H9 (cell line): ENCODE results near the gene KLF14. TPM values are rescaled to one million over a fixed set of nuclear protein-coding genes. Genes with fewer than 3 reads are reported as not detected.

Source experiments
- DNase-seq: peaks from one replicate; pipeline ENCODE4 v3.0.0-alpha.2; 2017
- H2AFZ ChIP-seq: one replicate; pipeline ENCODE4 v1.6.1; 2013; ENCODE audit warnings: mild to moderate bottlenecking, low read length, control low read depth, moderate library complexity
- H2AK5ac ChIP-seq: 2 replicates; pipeline ENCODE4 v1.6.1; 2013; ENCODE audit warnings: low read length, control low read depth, mixed read lengths; ENCODE audit not compliant: insufficient read length
- H2BK120ac ChIP-seq: one replicate; pipeline ENCODE4 v1.6.1; 2013; ENCODE audit warnings: low read depth, mild to moderate bottlenecking, low read length, control low read depth, inconsistent platforms; ENCODE audit not compliant: poor library complexity, severe bottlenecking
- H2BK12ac ChIP-seq: 2 replicates; pipeline ENCODE4 v1.6.1; 2013; ENCODE audit warnings: low read length, control low read depth, mixed read lengths, low read depth; ENCODE audit not compliant: insufficient read length
- H2BK15ac ChIP-seq: 2 replicates; pipeline ENCODE4 v1.6.1; 2013; ENCODE audit warnings: low read depth, low read length, control low read depth
- H2BK20ac ChIP-seq: one replicate; pipeline ENCODE4 v1.6.1; 2013; ENCODE audit warnings: low read depth, mild to moderate bottlenecking, low read length, control low read depth, inconsistent platforms; ENCODE audit not compliant: poor library complexity, severe bottlenecking
- H2BK5ac ChIP-seq: 2 replicates; pipeline ENCODE4 v1.6.1; 2013; ENCODE audit warnings: low read length, control low read depth, mixed read lengths; ENCODE audit not compliant: insufficient read length
- H3K14ac ChIP-seq: 2 replicates; pipeline ENCODE4 v1.6.1; 2013; ENCODE audit warnings: low read length, control low read depth; ENCODE audit not compliant: insufficient read depth
- H3K18ac ChIP-seq: 2 replicates; pipeline ENCODE4 v1.6.1; 2013; ENCODE audit warnings: low read depth, mild to moderate bottlenecking, mixed read lengths, low read length, control low read depth; ENCODE audit not compliant: insufficient read length
- H3K23ac ChIP-seq: 2 replicates; pipeline ENCODE4 v1.6.1; 2013; ENCODE audit warnings: low read length, control low read depth, mixed read lengths, low read depth; ENCODE audit not compliant: insufficient read length
- H3K23me2 ChIP-seq: 2 replicates; pipeline ENCODE4 v1.6.1; 2013; ENCODE audit warnings: low read depth, mild to moderate bottlenecking, mixed read lengths, low read length, control low read depth; ENCODE audit not compliant: insufficient read length, poor library complexity, severe bottlenecking
- H3K27ac ChIP-seq: 2 replicates; pipeline ENCODE4 v1.5.1; 2013; ENCODE audit warnings: low read length, control low read depth, mixed read lengths, low read depth; ENCODE audit not compliant: insufficient read length
- H3K27me3 ChIP-seq: 2 replicates; pipeline ENCODE4 v1.6.1; 2013; ENCODE audit warnings: low read length, control low read depth, inconsistent platforms; ENCODE audit not compliant: insufficient read depth
- H3K4ac ChIP-seq: 2 replicates; pipeline ENCODE4 v1.6.1; 2013; ENCODE audit warnings: low read depth, mild to moderate bottlenecking, control low read depth, inconsistent platforms, low read length, moderate library complexity
- H3K4me1 ChIP-seq: 2 replicates; pipeline ENCODE4 v1.6.1; 2013; ENCODE audit warnings: low read length, control low read depth, inconsistent platforms; ENCODE audit not compliant: insufficient read depth
- H3K4me2 ChIP-seq: 2 replicates; pipeline ENCODE4 v1.6.1; 2013; ENCODE audit warnings: low read length, control low read depth, mixed read lengths; ENCODE audit not compliant: insufficient read length, insufficient read depth
- H3K56ac ChIP-seq: 2 replicates; pipeline ENCODE4 v1.6.1; 2013; ENCODE audit warnings: low read depth, mild to moderate bottlenecking, mixed read lengths, low read length, control low read depth; ENCODE audit not compliant: insufficient read length
- H3K79me1 ChIP-seq: 2 replicates; pipeline ENCODE4 v1.6.1; 2013; ENCODE audit warnings: low read depth, mild to moderate bottlenecking, moderate library complexity, low read length, control low read depth, inconsistent platforms; ENCODE audit not compliant: insufficient read depth, poor library complexity, severe bottlenecking
- H3K79me2 ChIP-seq: 2 replicates; pipeline ENCODE4 v1.6.1; 2013; ENCODE audit warnings: low read length, control low read depth, inconsistent platforms; ENCODE audit not compliant: insufficient read depth
- H3K9ac ChIP-seq: 2 replicates; pipeline ENCODE4 v1.6.1; 2013; ENCODE audit warnings: low read length, control low read depth, mixed read lengths; ENCODE audit not compliant: insufficient read length; ENCODE audit errors: extremely low read depth
- H3K9me3 ChIP-seq: one replicate; pipeline ENCODE4 v1.6.1; 2013; ENCODE audit warnings: low read depth, low read length, inconsistent platforms; ENCODE audit not compliant: control insufficient read depth
- H3T11ph ChIP-seq: one replicate; pipeline ENCODE4 v1.6.1; 2013; ENCODE audit warnings: mild to moderate bottlenecking, low read length, control low read depth, inconsistent platforms
- H4K20me1 ChIP-seq: one replicate; pipeline ENCODE4 v1.6.1; 2013; ENCODE audit not compliant: control insufficient read depth, insufficient read length, insufficient read depth
- H4K5ac ChIP-seq: 2 replicates; pipeline ENCODE4 v1.6.1; 2013; ENCODE audit warnings: low read depth, mild to moderate bottlenecking, mixed read lengths, low read length, control low read depth; ENCODE audit not compliant: insufficient read length
- H4K8ac ChIP-seq: replicated peaks from 2 replicates; pipeline ENCODE4 v1.6.1; 2013; ENCODE audit warnings: low read length, control low read depth, mixed read lengths, low read depth; ENCODE audit not compliant: insufficient read length
- H4K91ac ChIP-seq: 2 replicates; pipeline ENCODE4 v1.6.1; 2013; ENCODE audit warnings: low read depth, mild to moderate bottlenecking, moderate library complexity, mixed read lengths, low read length, control low read depth; ENCODE audit not compliant: insufficient read length
- H3K27ac Mint-ChIP-seq, 3 experiments: 2 replicates in 2 of 3; 3 replicates in 1 of 3; pipeline ENCODE4 v1.8.0; 2020 to 2021; ENCODE audit warnings: mixed read lengths in 3 of 3, mild to moderate bottlenecking in 1 of 3, moderate library complexity in 1 of 3
- H3K27me3 Mint-ChIP-seq: 2 replicates; pipeline ENCODE4 v1.8.0; 2021; ENCODE audit warnings: low read depth, mild to moderate bottlenecking, moderate library complexity, mixed read lengths
- H3K36me3 Mint-ChIP-seq, 3 experiments: 2 replicates in 2 of 3; 3 replicates in 1 of 3; pipeline ENCODE4 v1.8.0; 2020 to 2021; ENCODE audit warnings: low read depth in 3 of 3, mixed read lengths in 3 of 3; ENCODE audit not compliant: insufficient read depth in 1 of 3
- H3K4me1 Mint-ChIP-seq, 2 experiments: 2 replicates each; pipeline ENCODE4 v1.8.0; 2020; ENCODE audit warnings: mixed read lengths in 2 of 2
- H3K4me3 Mint-ChIP-seq, 2 experiments: 2 replicates in 1 of 2; 3 replicates in 1 of 2; pipeline ENCODE4 v1.8.0; 2020 to 2021; ENCODE audit warnings: mild to moderate bottlenecking in 2 of 2, mixed read lengths in 2 of 2, moderate library complexity in 1 of 2
- H3K9me3 Mint-ChIP-seq, 2 experiments: 2 replicates in 1 of 2; 3 replicates in 1 of 2; pipeline ENCODE4 v1.8.0; 2020; ENCODE audit warnings: mild to moderate bottlenecking in 2 of 2, mixed read lengths in 2 of 2, moderate library complexity in 1 of 2
- WGBS: extraction: QIAGEN DNeasy Blood & Tissue Kit; methylation state at CpG from one replicate; pipeline ENCODE4 v1.1.7; 2013; ENCODE audit warnings: missing lambda C conversion rate, low lambda C conversion rate, mixed read lengths; ENCODE audit not compliant: insufficient read length; ENCODE audit errors: extremely low coverage; 5-methylcytosine and 5-hydroxymethylcytosine counted together
- total RNA-seq: library from RNA; stranded (reverse); gene quantifications from 2 replicates; pipeline ENCODE4 v1.2.1, GENCODE V29; 2021
- TF ChIP-seq, protein P1 (sequence below): fragments of 200-600 bp; sonication (generic); conservative IDR thresholded peaks from 3 replicates; pipeline ENCODE4 v1.8.0; 2021; ENCODE audit warnings: antibody characterized with exemption, mild to moderate bottlenecking

Gene KLF14
- total RNA-seq, 1 experiment from 2014 or later: not detected

DNA sequence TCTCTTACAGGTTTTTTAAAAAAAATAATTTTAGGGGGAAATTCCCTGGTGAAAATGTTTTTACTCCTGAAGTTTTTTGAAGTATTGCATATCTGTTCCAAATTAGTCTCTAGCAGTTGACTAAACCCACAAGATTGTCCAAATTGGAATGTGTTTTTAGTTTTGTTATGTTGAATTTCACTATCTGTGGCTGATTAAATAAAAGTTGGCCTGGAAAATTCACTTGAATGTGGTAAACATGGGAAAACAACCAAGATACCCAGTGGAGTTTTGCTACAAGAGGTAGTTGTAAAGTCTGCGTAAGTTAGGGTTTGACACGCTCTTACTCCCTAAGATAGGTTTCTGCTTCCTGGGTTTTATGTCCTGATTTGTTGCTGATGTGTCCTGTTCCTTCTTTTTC is 51.0 kb downstream of the KLF14 start:
- H4K20me1 ChIP-seq: no peaks in the 10 kb centered on the region
- no peak overlapping the region for H3K4me2 ChIP-seq
- H4K8ac ChIP-seq: no peak overlapping the region
- peaks cover 0 to 2% of the 10 kb centered on the region in 2 experiments; a peak in 2 of 5 replicates for H3K9me3 Mint-ChIP-seq
- H3T11ph ChIP-seq: no peak overlapping the region
- TF ChIP-seq, protein P1, sequence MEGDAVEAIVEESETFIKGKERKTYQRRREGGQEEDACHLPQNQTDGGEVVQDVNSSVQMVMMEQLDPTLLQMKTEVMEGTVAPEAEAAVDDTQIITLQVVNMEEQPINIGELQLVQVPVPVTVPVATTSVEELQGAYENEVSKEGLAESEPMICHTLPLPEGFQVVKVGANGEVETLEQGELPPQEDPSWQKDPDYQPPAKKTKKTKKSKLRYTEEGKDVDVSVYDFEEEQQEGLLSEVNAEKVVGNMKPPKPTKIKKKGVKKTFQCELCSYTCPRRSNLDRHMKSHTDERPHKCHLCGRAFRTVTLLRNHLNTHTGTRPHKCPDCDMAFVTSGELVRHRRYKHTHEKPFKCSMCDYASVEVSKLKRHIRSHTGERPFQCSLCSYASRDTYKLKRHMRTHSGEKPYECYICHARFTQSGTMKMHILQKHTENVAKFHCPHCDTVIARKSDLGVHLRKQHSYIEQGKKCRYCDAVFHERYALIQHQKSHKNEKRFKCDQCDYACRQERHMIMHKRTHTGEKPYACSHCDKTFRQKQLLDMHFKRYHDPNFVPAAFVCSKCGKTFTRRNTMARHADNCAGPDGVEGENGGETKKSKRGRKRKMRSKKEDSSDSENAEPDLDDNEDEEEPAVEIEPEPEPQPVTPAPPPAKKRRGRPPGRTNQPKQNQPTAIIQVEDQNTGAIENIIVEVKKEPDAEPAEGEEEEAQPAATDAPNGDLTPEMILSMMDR: no peak
- no peak for DNase-seq
- no peak overlapping the region for H2AFZ ChIP-seq
- no peak overlapping the region for H3K14ac ChIP-seq
- H2BK5ac ChIP-seq: no peak overlapping the region
- H3K4me1 ChIP-seq: no peaks in the 10 kb centered on the region
- H3K9me3 ChIP-seq: no peaks in the 10 kb centered on the region
- H3K18ac ChIP-seq: no peak overlapping the region
- no peak overlapping the region for H2BK20ac ChIP-seq
- H3K56ac ChIP-seq: no peak overlapping the region
- H3K23me2 ChIP-seq: no peaks in the 10 kb centered on the region
- WGBS: no CpG with 5 or more reads among the region's 2 CpGs
- no peak overlapping the region for H3K27ac Mint-ChIP-seq
- H3K79me2 ChIP-seq: no peaks in the 10 kb centered on the region
- H2AK5ac ChIP-seq: no peak overlapping the region
- H3K27me3 ChIP-seq: no peaks in the 10 kb centered on the region
- H3K27me3 Mint-ChIP-seq: peaks cover 2% of the 10 kb centered on the region; the same call in 1 of the 2 replicates
- H4K91ac ChIP-seq: no peak overlapping the region
- H3K23ac ChIP-seq: no peak overlapping the region
- no peak overlapping the region for H2BK12ac ChIP-seq
- no peak overlapping the region for H3K9ac ChIP-seq
- no peak overlapping the region for H3K27ac ChIP-seq
- no peak overlapping the region for H2BK120ac ChIP-seq
- no peak overlapping the region for H2BK15ac ChIP-seq
- H3K36me3 Mint-ChIP-seq: no peaks in the 10 kb centered on the region
- H3K79me1 ChIP-seq: no peaks in the 10 kb centered on the region
- no peaks in the 10 kb centered on the region for H3K4me1 Mint-ChIP-seq
- H3K4me3 Mint-ChIP-seq: no peak overlapping the region
- H3K4ac ChIP-seq: no peak overlapping the region
- no peak overlapping the region for H4K5ac ChIP-seq

Other genes starting within 250 kb of the KLF14 start
- gene MEST, start 242.1 kb downstream of the KLF14 start, total RNA-seq: 112 and 113 TPM in 2 replicates
- gene COPG2, start 65.5 kb downstream of the KLF14 start, total RNA-seq: 77.7 and 77.8 TPM in 2 replicates
- not detected in 2 replicates for gene TSGA13, start 47.7 kb downstream of the KLF14 start, total RNA-seq